ENCODE data around the gene WDR90.

WDR90 gene

DNA sequence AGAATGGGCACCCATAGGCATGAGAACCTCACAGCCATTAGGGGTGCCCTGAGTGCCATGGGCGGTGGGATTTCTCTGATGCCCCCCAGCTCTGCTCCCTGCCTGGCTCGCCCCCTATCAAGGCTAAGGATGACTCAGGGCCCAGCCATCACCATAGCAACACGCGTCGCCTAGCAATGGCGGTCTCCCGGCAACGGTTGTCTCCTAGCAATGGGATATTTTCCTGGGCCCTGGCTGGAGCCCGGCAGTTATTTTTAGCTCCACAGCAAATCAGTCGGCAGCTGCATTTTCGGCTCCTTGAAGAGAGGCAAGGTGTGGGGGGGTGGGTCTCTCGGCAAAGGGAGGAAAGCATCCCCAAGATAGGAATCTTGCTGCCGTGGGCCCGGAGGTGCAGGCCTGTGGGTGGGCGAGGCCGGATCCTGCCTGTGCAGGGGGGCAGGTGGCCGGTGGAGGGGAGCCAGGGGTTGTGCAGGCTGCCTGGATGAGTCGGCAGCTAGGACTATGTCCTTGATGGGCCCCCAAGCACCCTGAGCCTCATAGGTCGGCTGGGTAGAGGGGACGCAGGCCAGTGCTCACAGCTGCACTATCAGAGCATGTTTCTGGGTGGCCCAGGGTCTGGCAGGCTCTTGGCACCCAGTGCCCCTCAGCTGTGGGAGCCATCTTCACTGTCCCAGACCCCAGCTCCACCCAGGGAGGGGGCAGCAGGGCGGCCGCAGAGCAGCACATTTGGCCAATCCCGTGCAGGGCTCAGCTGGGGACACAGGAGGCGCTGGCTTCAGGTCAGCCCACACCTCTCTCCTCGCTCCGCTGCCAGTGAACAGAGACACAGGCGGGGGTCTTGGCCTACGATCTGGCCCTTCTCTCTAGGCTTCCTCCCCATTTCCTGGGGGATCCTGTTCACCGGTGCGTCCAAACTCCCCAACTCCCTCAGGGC, 60.7 kb downstream of the WDR90 start:
- H3K4ac ChIP-seq (ENCODE audit: low read length), result no peak overlapping the region
- DNase-seq (ENCODE audit: low spot score), result peak; percentile 87
- no peak overlapping the region for H2BK5ac ChIP-seq (ENCODE audit: low read length)
- no peak overlapping the region for H2BK12ac ChIP-seq (ENCODE audit: low read length)
- H4K8ac ChIP-seq (ENCODE audit: low read depth, low read length), result no peak overlapping the region
- H2AFZ ChIP-seq (ENCODE audit: low read length), result peak overlapping the region; percentile 68
- peaks cover 11 to 49% (median 16%) of the 10 kb centered on the region in 3 experiments for H3K27me3 ChIP-seq (ENCODE audit: control insufficient read depth in 3 of 3, insufficient read depth in 3 of 3, low read depth in 1 of 3, low read length in 3 of 3)
- no peaks in the 10 kb centered on the region for H3K36me3 ChIP-seq (replicated peaks in 1 of 2; ENCODE audit: control insufficient read depth in 2 of 2, insufficient read depth in 2 of 2, low read length in 2 of 2)
- peak overlapping the region; percentile 91 for H3K18ac ChIP-seq (ENCODE audit: low read length)
- peak overlapping the region; percentile 100 for H2AK5ac ChIP-seq (ENCODE audit: low read depth, low read length)
- no CpG with 5 or more reads among the region's 30 CpGs for WGBS, 2 donors (ENCODE audit: extremely low coverage in 2 of 2, insufficient read length in 2 of 2, insufficient replicate concordance in 1 of 2)
- H3K4me1 ChIP-seq (ENCODE audit: control insufficient read depth in 2 of 2, insufficient read depth in 1 of 2, low read depth in 1 of 2, low read length in 2 of 2), result peaks cover 27 to 52% of the 10 kb centered on the region in 2 donors
- peak overlapping the region; percentile 55 for H3K4me2 ChIP-seq (ENCODE audit: insufficient read depth, low read length, poor library complexity, severe bottlenecking)
- H3K79me1 ChIP-seq (ENCODE audit: low read depth, low read length), result peaks cover 2% of the 10 kb centered on the region
- H4K91ac ChIP-seq (ENCODE audit: low read depth, low read length, poor library complexity), result no peak overlapping the region
- H3K23ac ChIP-seq (ENCODE audit: low read depth, low read length, poor library complexity), result peak overlapping the region; percentile 99
- no peak overlapping the region for H3K9ac ChIP-seq (ENCODE audit: low read depth, low read length, poor library complexity)
- H2BK15ac ChIP-seq (ENCODE audit: low read length), result peak overlapping the region; percentile 99
- H2BK120ac ChIP-seq (ENCODE audit: low read depth, low read length), result no peak overlapping the region
- H3K4me3 ChIP-seq (ENCODE audit: low read length in 2 of 2), result peak overlapping the region; percentile 31 to 34
- H3K27ac ChIP-seq (replicated peaks; ENCODE audit: low read length), result peak overlapping the region; percentile 63
- no peaks in the 10 kb centered on the region for H3K9me3 ChIP-seq (replicated peaks in 1 of 2; ENCODE audit: control insufficient read depth in 2 of 2, insufficient read depth in 1 of 2, low read depth in 1 of 2, low read length in 2 of 2)
- H3K14ac ChIP-seq (ENCODE audit: low read length), result peak overlapping the region; percentile 8

DNA sequence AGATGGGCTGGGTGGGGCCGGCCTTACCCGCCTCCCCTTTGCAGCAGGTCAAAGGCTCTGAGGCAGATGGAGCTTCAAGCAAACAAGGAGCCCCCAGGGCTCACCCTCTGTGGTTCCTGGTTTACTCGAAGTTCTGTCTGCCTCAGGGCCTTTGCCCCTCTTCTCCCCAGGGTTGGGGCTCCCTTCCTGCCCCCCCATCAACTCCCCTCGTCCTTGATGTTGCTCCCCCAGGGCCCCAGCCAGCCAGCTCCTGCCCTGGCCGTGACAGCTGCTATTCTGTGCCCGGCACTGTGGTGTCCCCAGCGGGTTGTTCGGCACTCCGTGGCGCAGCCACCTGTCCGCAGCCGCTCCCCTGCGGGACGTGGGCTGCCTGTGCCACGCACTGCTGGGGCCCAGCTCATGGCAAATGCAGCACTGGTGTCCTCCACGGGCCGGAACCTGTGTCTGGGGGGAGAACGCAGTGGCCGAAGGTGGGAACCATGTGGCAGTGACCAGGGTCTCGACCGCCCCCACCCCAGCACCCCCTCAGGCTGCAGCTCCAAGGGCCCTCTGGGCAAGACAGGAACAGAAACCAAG, 61.4 kb downstream of the WDR90 start:
- H3K14ac ChIP-seq (ENCODE audit: low read length), result peak overlapping the region; percentile 71
- H4K91ac ChIP-seq (ENCODE audit: low read depth, low read length, poor library complexity), result no peak overlapping the region
- H3K27ac ChIP-seq (replicated peaks; ENCODE audit: low read length), result peak overlapping the region; percentile 63
- H3K36me3 ChIP-seq (replicated peaks in 1 of 2; ENCODE audit: control insufficient read depth in 2 of 2, insufficient read depth in 2 of 2, low read length in 2 of 2), result no peaks in the 10 kb centered on the region
- DNase-seq (ENCODE audit: low spot score), result no peak
- H2BK15ac ChIP-seq (ENCODE audit: low read length), result peak overlapping the region; percentile 99
- H3K23ac ChIP-seq (ENCODE audit: low read depth, low read length, poor library complexity), result peak overlapping the region; percentile 99
- peaks cover 27 to 51% of the 10 kb centered on the region in 2 donors for H3K4me1 ChIP-seq (ENCODE audit: control insufficient read depth in 2 of 2, insufficient read depth in 1 of 2, low read depth in 1 of 2, low read length in 2 of 2)
- peaks cover 8 to 43% (median 15%) of the 10 kb centered on the region in 3 experiments for H3K27me3 ChIP-seq (ENCODE audit: control insufficient read depth in 3 of 3, insufficient read depth in 3 of 3, low read depth in 1 of 3, low read length in 3 of 3)
- peak overlapping the region; percentile 82 for H2BK5ac ChIP-seq (ENCODE audit: low read length)
- peak overlapping the region; percentile 68 for H2AFZ ChIP-seq (ENCODE audit: low read length)
- H2AK5ac ChIP-seq (ENCODE audit: low read depth, low read length), result peak overlapping the region; percentile 100
- no peaks in the 10 kb centered on the region for H3K9me3 ChIP-seq (replicated peaks in 1 of 2; ENCODE audit: control insufficient read depth in 2 of 2, insufficient read depth in 1 of 2, low read depth in 1 of 2, low read length in 2 of 2)
- H2BK12ac ChIP-seq (ENCODE audit: low read length), result peak overlapping the region; percentile 86
- peaks cover 6% of the 10 kb centered on the region for H3K79me1 ChIP-seq (ENCODE audit: low read depth, low read length)
- H2BK120ac ChIP-seq (ENCODE audit: low read depth, low read length), result peak overlapping the region; percentile 93
- peak overlapping the region; percentile 84 for H3K9ac ChIP-seq (ENCODE audit: low read depth, low read length, poor library complexity)
- no peak overlapping the region for H4K8ac ChIP-seq (ENCODE audit: low read depth, low read length)
- no peak overlapping the region for H3K4me2 ChIP-seq (ENCODE audit: insufficient read depth, low read length, poor library complexity, severe bottlenecking)
- WGBS, 2 donors (ENCODE audit: extremely low coverage in 2 of 2, insufficient read length in 2 of 2, insufficient replicate concordance in 1 of 2), result no CpG with 5 or more reads among the region's 21 CpGs
- peak overlapping the region in 1 of 2 donors; percentile 31 for H3K4me3 ChIP-seq (ENCODE audit: low read length in 2 of 2)
- peak overlapping the region; percentile 91 for H3K18ac ChIP-seq (ENCODE audit: low read length)
- peak overlapping the region; percentile 38 for H3K4ac ChIP-seq (ENCODE audit: low read length)

DNA sequence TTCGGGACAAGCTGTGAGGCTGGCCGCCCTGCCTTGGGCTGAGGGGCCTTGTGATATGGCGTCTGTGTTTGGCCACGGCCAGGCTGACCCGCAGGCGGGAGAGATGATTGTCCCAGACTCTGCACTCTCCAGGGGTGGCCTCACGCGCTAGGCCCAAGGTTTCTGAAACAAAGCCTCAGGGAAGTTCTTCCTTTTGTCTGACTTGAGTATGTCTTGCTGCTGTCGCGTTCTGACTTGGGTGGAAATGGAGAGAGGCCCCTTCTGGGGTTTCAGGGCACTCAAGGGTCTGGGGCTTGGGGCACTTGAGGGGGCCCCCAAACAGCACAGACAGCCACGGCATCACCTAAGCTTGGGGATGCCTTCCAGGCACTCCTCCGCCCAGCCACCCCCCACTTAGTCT, 61.9 kb downstream of the WDR90 start:
- peak overlapping the region; percentile 38 for H3K4ac ChIP-seq (ENCODE audit: low read length)
- peak overlapping the region in 1 of 2 donors; percentile 16 for H3K4me3 ChIP-seq (ENCODE audit: low read length in 2 of 2)
- H2AK5ac ChIP-seq (ENCODE audit: low read depth, low read length), result peak overlapping the region; percentile 100
- H2BK12ac ChIP-seq (ENCODE audit: low read length), result peak overlapping the region; percentile 86
- peaks cover 8 to 40% (median 15%) of the 10 kb centered on the region in 3 experiments for H3K27me3 ChIP-seq (ENCODE audit: control insufficient read depth in 3 of 3, insufficient read depth in 3 of 3, low read depth in 1 of 3, low read length in 3 of 3)
- H3K14ac ChIP-seq (ENCODE audit: low read length), result peak overlapping the region; percentile 71
- peak overlapping the region; percentile 84 for H3K9ac ChIP-seq (ENCODE audit: low read depth, low read length, poor library complexity)
- peaks cover 8% of the 10 kb centered on the region for H3K79me1 ChIP-seq (ENCODE audit: low read depth, low read length)
- peak overlapping the region; percentile 99 for H3K23ac ChIP-seq (ENCODE audit: low read depth, low read length, poor library complexity)
- H2BK120ac ChIP-seq (ENCODE audit: low read depth, low read length), result peak overlapping the region; percentile 93
- peak overlapping the region; percentile 91 for H3K18ac ChIP-seq (ENCODE audit: low read length)
- H3K27ac ChIP-seq (replicated peaks; ENCODE audit: low read length), result no peak overlapping the region
- H3K36me3 ChIP-seq (replicated peaks in 1 of 2; ENCODE audit: control insufficient read depth in 2 of 2, insufficient read depth in 2 of 2, low read length in 2 of 2), result no peaks in the 10 kb centered on the region
- no peak for DNase-seq (ENCODE audit: low spot score)
- H3K9me3 ChIP-seq (replicated peaks in 1 of 2; ENCODE audit: control insufficient read depth in 2 of 2, insufficient read depth in 1 of 2, low read depth in 1 of 2, low read length in 2 of 2), result no peaks in the 10 kb centered on the region
- H2BK15ac ChIP-seq (ENCODE audit: low read length), result peak overlapping the region; percentile 99
- no peak overlapping the region for H2AFZ ChIP-seq (ENCODE audit: low read length)
- peaks cover 27 to 51% of the 10 kb centered on the region in 2 donors for H3K4me1 ChIP-seq (ENCODE audit: control insufficient read depth in 2 of 2, insufficient read depth in 1 of 2, low read depth in 1 of 2, low read length in 2 of 2)
- no peak overlapping the region for H3K4me2 ChIP-seq (ENCODE audit: insufficient read depth, low read length, poor library complexity, severe bottlenecking)
- no peak overlapping the region for H4K91ac ChIP-seq (ENCODE audit: low read depth, low read length, poor library complexity)
- no CpG with 5 or more reads among the region's 12 CpGs for WGBS, 2 donors (ENCODE audit: extremely low coverage in 2 of 2, insufficient read length in 2 of 2, insufficient replicate concordance in 1 of 2)
- peak overlapping the region; percentile 82 for H2BK5ac ChIP-seq (ENCODE audit: low read length)
- no peak overlapping the region for H4K8ac ChIP-seq (ENCODE audit: low read depth, low read length)
